ENCODE data around the gene ETFRF1.
A peak's percentile ranks its signal among the peaks of the same experiment; 100 is the strongest.

Gene ETFRF1

GRCh38 chr12:25250744-25251730 lies 56.0 kb downstream of the ETFRF1 start, which contains the start of gene KRAS:
TSS of gene KRAS (minus strand) at chr12:25250929.
- Histone ChIP-seq H3K4me3 (ENCODE audit: low read depth, low read length) (peak within 1 kb of the TSS; percentile 95), H3K4me1 (ENCODE audit: control insufficient read depth, insufficient read depth, low read length) (peaks cover 3% of the 10 kb centered on the region; the same call in 1 of the 2 replicates), H3K27ac (ENCODE audit: extremely low read depth, low read depth, low read length) (peak within 1 kb of the TSS; percentile 83; the same call in 1 of the 2 replicates), H3K36me3 (ENCODE audit: control insufficient read depth in 2 of 2, insufficient read depth in 1 of 2, low read length in 2 of 2) (peaks cover 4% of the 10 kb centered on the region in 2 experiments; a peak in 2 of 3 replicates), H3K9me3 (ENCODE audit: control insufficient read depth, insufficient read depth, low read depth, low read length) (no peaks in the 10 kb centered on the region)
- ChIA-PET POLR2A (interaction anchor here (0.7 to 1.4 kb wide), 3 partner anchors 17 to 70 kb away, joined by 3 to 4 read pairs (median 4); no protein-coding TSS in a partner anchor), CTCF (interaction anchor here (0.6 to 1.0 kb wide), 3 partner anchors 10 to 136 kb away, joined by 3 to 4 read pairs (median 3); no protein-coding TSS in a partner anchor)
- TF ChIP-seq HIC1 (tag by site-specific recombination; IDR thresholded peaks at IDR 0.05), result peak; percentile 50; the same call in 1 of the 2 replicates
- no peak for TF ChIP-seq ZSCAN23 (tag by site-specific recombination; IDR thresholded peaks at IDR 0.05)
- peak; percentile 96 for TF ChIP-seq ZNF335 (tag by site-specific recombination; conservative IDR thresholded peaks at IDR 0.05)
- TF ChIP-seq KLF7 (tag by site-specific recombination; IDR thresholded peaks at IDR 0.05; ENCODE audit: borderline replicate concordance), result peak; percentile 74; the same call in 1 of the 2 replicates
- peak; percentile 41; the same call in 1 of the 2 replicates for TF ChIP-seq PATZ1 (tag by site-specific recombination; IDR thresholded peaks at IDR 0.05)
- TF ChIP-seq ZBTB8A (tag by site-specific recombination; IDR thresholded peaks at IDR 0.05), result peak; percentile 78
- peak; percentile 60; the same call in 1 of the 2 replicates for TF ChIP-seq YY1 (tag by site-specific recombination; IDR thresholded peaks at IDR 0.05)
- peak; percentile 70 for TF ChIP-seq ZBTB26 (tag by site-specific recombination; optimal IDR thresholded peaks at IDR 0.05)
- TF ChIP-seq KLF17 (tag by site-specific recombination; IDR thresholded peaks at IDR 0.05), result peak; percentile 64; the same call in 1 of the 2 replicates
- no peak for TF ChIP-seq GLI4 (tag by site-specific recombination; IDR thresholded peaks at IDR 0.05)
- peak; percentile 92 for TF ChIP-seq KLF10 (tag by site-specific recombination; IDR thresholded peaks at IDR 0.05)
- TF ChIP-seq ZNF157 (tag by site-specific recombination; IDR thresholded peaks at IDR 0.05), result no peak
- no peak for TF ChIP-seq ZNF830 (tag by site-specific recombination; IDR thresholded peaks at IDR 0.05; ENCODE audit: low read depth)
- peak; percentile 75 for TF ChIP-seq ZNF366 (tag by site-specific recombination; conservative IDR thresholded peaks at IDR 0.05)
- TF ChIP-seq ZNF133 (tag by site-specific recombination; IDR thresholded peaks at IDR 0.05), result no peak
- peak; percentile 62 for TF ChIP-seq KLF9 (tag by site-specific recombination; IDR thresholded peaks at IDR 0.05; ENCODE audit: low read depth)
- TF ChIP-seq GLIS1 (tag by site-specific recombination; IDR thresholded peaks at IDR 0.05), result peak; percentile 90
- no peak for TF ChIP-seq ZNF580 (tag by site-specific recombination; IDR thresholded peaks at IDR 0.05)
- no peak for TF ChIP-seq ZNF16 (tag by site-specific recombination; IDR thresholded peaks at IDR 0.05; ENCODE audit: low read depth)
- TF ChIP-seq ZNF513 (tag by site-specific recombination; IDR thresholded peaks at IDR 0.05), result 0 out of 2 replicates have a peak, but pooled peaks have one; percentile 17
- TF ChIP-seq ZNF473 (tag by site-specific recombination; IDR thresholded peaks at IDR 0.05), result no peak
- TF ChIP-seq YY2 (tag by site-specific recombination; IDR thresholded peaks at IDR 0.05), result peak; percentile 31; the same call in 1 of the 2 replicates
- no peak for TF ChIP-seq ZNF707 (tag by site-specific recombination; IDR thresholded peaks at IDR 0.05)
- no peak for TF ChIP-seq ZNF248 (tag by site-specific recombination; IDR thresholded peaks at IDR 0.05)
- TF ChIP-seq PRDM4 (tag by site-specific recombination; IDR thresholded peaks at IDR 0.05), result peak; percentile 37; the same call in 1 of the 2 replicates
